Activated T-cell treated with anti-CD3 and anti-CD28 coated beads, Interleukin-2, amount 50 U/mL, for 4 hours (primary cell): ENCODE data around the gene IL1F10. TPM values are rescaled to one million over a fixed set of nuclear protein-coding genes. Genes with fewer than 3 reads are reported as not detected.

Experiments used
- ATAC-seq, 2 donors: fragments of 200-7000 bp; cut with Tn5 transposase; one replicate each; pipeline ENCODE4 v1.10.0; 2021
- DNase-seq: peaks from one replicate; pipeline ENCODE4 v3.0.0-alpha.2; 2020
- H3K27me3 Mint-ChIP-seq: one replicate; pipeline ENCODE4 v1.8.0; 2021; ENCODE audit warnings: low read depth, mixed read lengths
- H3K36me3 Mint-ChIP-seq: one replicate; pipeline ENCODE4 v1.8.0; 2022; ENCODE audit warnings: mixed read lengths; ENCODE audit not compliant: insufficient read depth
- H3K4me1 Mint-ChIP-seq: one replicate; pipeline ENCODE4 v1.8.0; 2021; ENCODE audit warnings: low read depth, mixed read lengths
- H3K4me3 Mint-ChIP-seq: one replicate; pipeline ENCODE4 v1.8.0; 2021; ENCODE audit warnings: mild to moderate bottlenecking, moderate library complexity, mixed read lengths
- H3K9me3 Mint-ChIP-seq: one replicate; pipeline ENCODE4 v1.8.0; 2021; ENCODE audit warnings: mixed read lengths
- total RNA-seq, 3 donors: library from RNA; stranded (reverse); gene quantifications; one replicate each; pipeline ENCODE4 v1.2.1, GENCODE V29; 2021

Gene IL1F10, protein sequence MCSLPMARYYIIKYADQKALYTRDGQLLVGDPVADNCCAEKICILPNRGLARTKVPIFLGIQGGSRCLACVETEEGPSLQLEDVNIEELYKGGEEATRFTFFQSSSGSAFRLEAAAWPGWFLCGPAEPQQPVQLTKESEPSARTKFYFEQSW
- total RNA-seq = not detected

DNA sequence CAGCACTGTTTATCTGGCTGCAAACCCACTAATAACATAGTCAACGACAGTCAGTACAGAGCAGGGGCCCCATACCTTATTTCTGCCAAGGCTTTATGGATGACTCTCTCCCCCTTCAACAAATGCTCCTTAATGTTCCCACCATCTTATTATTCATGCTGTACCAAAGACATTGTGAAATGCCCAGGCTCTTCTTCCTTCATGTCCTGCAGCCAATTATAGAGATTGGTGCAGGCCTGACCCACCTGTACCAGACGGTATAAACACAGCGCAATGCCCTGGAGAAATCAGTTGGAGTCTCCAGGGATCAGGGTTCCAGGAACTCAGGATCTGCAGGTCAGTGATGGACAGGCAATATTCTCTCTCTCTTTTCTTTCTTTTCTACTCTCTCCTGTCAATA, at the start of gene IL1F10:
TSS of gene IL1F10 (plus strand) at position 290 of the 400 bp plus-strand sequence. CDS start 4,769 bp downstream, outside the sequence.
- no peaks in the 10 kb centered on the region for H3K36me3 Mint-ChIP-seq
- ATAC-seq (no peak), DNase-seq (no peak)
- no peak within 1 kb of the TSS for H3K4me3 Mint-ChIP-seq
- H3K27me3 Mint-ChIP-seq = no peaks in the 10 kb centered on the region
- no peaks in the 10 kb centered on the region for H3K9me3 Mint-ChIP-seq
- no peaks in the 10 kb centered on the region for H3K4me1 Mint-ChIP-seq

DNA sequence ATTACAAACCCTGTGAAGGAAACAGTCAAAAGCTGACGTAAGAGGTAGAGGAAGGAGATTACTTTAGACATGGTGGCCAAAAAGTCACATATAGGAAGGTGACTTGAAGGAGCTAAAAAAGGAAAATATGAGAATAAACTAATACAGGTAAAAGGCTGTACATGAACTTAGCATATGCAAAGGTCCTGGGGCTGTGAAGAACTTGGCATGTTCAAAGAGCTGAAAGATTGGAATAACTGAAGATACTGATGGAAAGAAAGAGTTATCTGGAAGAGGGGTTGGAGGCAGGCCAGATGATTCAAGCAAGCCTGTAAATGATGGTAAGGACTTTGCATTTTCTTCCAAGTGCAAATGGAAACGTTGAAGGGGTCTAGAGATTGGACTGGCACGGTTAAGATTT, 49.3 kb upstream of the IL1F10 start:
- Mint-ChIP-seq H3K4me1 (peaks cover 5% of the 10 kb centered on the region), H3K27me3 (peaks cover 20% of the 10 kb centered on the region), H3K4me3 (no peak overlapping the region), H3K36me3 (no peaks in the 10 kb centered on the region), H3K9me3 (peaks cover 17% of the 10 kb centered on the region)
- ATAC-seq (no peak), DNase-seq (no peak)

DNA sequence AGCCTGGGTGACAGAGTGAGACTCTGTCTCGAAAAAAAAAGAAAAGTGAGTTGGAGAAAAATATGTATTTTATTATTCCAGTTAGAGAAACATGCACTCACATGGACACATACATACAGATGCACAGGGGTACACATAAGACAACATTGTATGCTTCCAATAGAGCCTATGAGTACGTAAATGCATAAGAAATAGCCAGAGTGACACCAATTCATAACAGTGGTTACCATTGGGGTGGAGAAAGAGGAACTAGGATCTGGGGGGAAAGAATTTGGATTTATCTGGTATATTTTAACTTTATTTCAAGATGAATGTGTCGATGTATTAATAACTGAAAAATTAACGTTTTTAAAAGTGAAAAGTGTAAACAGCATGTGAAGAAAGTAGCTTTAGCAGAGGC, 46.5 kb upstream of the IL1F10 start:
- Mint-ChIP-seq H3K27me3 (peaks cover 28% of the 10 kb centered on the region), H3K36me3 (no peaks in the 10 kb centered on the region), H3K4me3 (no peak overlapping the region), H3K9me3 (peaks cover 17% of the 10 kb centered on the region), H3K4me1 (peaks cover 1% of the 10 kb centered on the region)
- ATAC-seq (no peak), DNase-seq (no peak)

DNA sequence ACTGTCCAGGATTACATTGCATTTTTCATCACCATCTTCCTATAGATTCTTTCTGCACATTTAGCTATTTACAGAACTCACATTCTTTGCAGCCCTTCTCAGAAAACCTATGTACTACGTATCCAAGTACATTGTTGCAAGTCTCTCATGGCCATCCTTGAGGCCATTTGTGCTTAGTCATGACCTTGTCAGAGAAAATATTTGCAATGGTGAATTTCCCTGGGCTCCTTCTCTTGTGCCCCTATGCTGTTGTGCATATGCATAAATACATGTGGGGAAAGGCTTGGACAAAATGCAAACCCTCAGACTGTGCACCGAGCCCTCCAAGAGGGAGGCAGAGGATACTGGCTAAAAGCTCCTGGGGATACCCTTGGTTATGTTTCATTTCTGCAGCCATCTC, 43.0 kb upstream of the IL1F10 start:
- peaks cover under 1% of the 10 kb centered on the region for H3K4me1 Mint-ChIP-seq
- DNase-seq (no peak), ATAC-seq (no peak)
- H3K9me3 Mint-ChIP-seq = peaks cover under 1% of the 10 kb centered on the region
- no peak overlapping the region for H3K4me3 Mint-ChIP-seq
- H3K36me3 Mint-ChIP-seq = no peaks in the 10 kb centered on the region
- H3K27me3 Mint-ChIP-seq = peaks cover 16% of the 10 kb centered on the region

DNA sequence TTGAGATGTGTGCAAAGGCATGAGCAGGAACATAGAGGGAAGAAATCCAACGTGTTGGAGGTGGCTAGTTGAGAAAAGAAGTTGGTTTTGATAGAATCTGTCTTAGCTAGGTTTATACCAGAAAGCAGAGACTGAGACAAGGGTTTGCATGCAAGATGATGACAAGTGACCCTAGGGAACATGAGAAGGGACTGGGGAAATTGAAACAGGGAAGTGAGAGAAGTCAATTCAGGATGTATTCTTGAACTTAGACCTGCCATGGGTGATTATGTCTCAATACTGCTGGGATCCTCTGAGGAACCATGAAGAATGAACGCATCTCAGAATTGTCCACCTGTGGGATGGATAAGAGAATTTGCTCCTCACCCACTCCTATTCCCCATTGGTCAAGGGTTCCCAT, 42.0 kb upstream of the IL1F10 start:
- no peaks in the 10 kb centered on the region for H3K9me3 Mint-ChIP-seq
- DNase-seq = no peak
- no peaks in the 10 kb centered on the region for H3K36me3 Mint-ChIP-seq
- H3K4me3 Mint-ChIP-seq = no peak overlapping the region
- H3K27me3 Mint-ChIP-seq = peaks cover 15% of the 10 kb centered on the region
- no peak for ATAC-seq
- H3K4me1 Mint-ChIP-seq = no peaks in the 10 kb centered on the region

DNA sequence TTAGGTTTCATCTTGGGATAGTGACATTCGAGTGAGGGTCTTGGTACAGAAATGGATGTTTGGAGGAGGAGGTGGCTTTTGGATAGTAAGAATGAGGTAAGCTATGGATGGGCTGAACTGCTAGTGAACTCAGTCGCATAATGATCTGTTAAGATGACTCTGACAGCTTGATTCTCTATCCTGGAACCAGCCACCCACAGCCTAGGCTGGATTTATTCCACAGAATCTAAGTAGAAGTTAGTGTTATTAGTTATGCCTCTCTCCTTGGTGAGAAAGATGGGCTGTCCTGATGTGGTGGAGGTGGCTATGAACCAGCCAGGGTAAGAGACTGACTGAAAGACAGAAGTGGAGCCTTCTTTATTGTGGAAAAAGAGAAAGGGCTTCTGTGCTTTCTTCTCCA, 40.1 kb upstream of the IL1F10 start:
- peaks cover 15% of the 10 kb centered on the region for H3K27me3 Mint-ChIP-seq
- H3K4me1 Mint-ChIP-seq = no peaks in the 10 kb centered on the region
- no peaks in the 10 kb centered on the region for H3K9me3 Mint-ChIP-seq
- DNase-seq = no peak
- H3K36me3 Mint-ChIP-seq = no peaks in the 10 kb centered on the region
- H3K4me3 Mint-ChIP-seq = no peak overlapping the region
- no peak for ATAC-seq

DNA sequence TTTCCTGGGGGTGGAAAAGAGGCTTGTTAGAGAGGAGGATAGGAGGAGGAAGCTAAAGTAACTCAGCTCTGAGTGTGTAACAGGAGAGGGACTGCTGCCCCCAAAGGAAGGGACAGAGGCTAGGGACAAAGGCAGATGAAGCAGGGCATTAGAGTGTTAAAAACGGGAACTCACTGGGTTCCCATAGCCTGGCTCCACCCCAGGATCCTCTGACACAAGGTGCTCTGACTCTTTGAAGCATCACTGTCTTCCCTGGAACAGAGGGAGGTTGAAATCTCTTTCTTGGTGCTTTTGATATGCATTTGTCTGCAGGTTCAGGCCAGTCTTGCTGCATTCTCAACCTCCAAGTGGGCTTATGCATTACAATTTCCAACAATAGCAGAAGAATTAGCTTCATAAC, 39.7 kb upstream of the IL1F10 start:
- Mint-ChIP-seq H3K27me3 (peaks cover 15% of the 10 kb centered on the region), H3K9me3 (no peaks in the 10 kb centered on the region), H3K4me3 (no peak overlapping the region), H3K36me3 (no peaks in the 10 kb centered on the region), H3K4me1 (no peaks in the 10 kb centered on the region)
- no peak for ATAC-seq
- DNase-seq = no peak

DNA sequence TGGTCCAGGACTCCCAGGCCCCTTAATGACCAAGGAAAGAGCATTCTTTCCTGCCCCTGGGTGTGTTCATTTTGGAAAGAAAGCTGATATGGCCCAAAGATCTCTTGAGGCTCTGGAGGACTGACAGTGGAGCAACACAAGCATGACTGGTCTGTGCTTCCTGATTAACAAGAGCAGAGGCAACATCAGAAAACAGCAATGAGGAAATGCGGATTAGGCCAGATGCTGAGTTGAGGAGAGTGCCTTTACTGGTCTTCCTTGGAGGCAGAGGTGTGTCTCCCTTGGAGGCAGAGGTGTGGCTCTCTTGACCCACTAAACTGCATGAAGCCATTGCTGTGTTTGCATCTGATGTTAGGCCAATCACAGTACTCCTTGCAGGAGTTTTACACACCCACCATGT, 35.0 kb upstream of the IL1F10 start:
- H3K27me3 Mint-ChIP-seq = peaks cover 2% of the 10 kb centered on the region
- no peaks in the 10 kb centered on the region for H3K4me1 Mint-ChIP-seq
- ATAC-seq (no peak), DNase-seq (no peak)
- H3K4me3 Mint-ChIP-seq = no peak overlapping the region
- no peaks in the 10 kb centered on the region for H3K36me3 Mint-ChIP-seq
- H3K9me3 Mint-ChIP-seq = no peaks in the 10 kb centered on the region

DNA sequence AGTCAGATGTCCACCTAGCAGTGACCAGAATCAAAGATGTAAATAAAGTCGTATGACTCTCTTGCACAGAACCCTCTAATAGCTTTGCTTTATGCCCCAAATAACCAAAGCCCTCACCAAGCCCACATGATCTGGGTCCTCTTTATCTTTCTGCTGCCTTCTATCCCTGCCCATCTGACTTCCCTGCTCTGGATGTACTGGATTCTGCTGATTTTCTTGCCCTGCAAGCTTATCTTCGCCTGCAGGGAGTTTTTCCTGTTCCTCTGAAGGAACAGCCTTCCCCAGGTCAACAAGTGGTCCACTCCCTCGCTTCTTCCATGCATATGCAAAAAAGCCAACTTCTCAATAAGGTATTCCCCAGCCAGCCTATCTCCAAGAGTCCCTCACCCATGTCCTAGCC, 33.8 kb upstream of the IL1F10 start:
- H3K9me3 Mint-ChIP-seq = no peaks in the 10 kb centered on the region
- no peak for ATAC-seq
- no peaks in the 10 kb centered on the region for H3K36me3 Mint-ChIP-seq
- no peaks in the 10 kb centered on the region for H3K4me1 Mint-ChIP-seq
- peaks cover 2% of the 10 kb centered on the region for H3K27me3 Mint-ChIP-seq
- H3K4me3 Mint-ChIP-seq = no peak overlapping the region
- no peak for DNase-seq

DNA sequence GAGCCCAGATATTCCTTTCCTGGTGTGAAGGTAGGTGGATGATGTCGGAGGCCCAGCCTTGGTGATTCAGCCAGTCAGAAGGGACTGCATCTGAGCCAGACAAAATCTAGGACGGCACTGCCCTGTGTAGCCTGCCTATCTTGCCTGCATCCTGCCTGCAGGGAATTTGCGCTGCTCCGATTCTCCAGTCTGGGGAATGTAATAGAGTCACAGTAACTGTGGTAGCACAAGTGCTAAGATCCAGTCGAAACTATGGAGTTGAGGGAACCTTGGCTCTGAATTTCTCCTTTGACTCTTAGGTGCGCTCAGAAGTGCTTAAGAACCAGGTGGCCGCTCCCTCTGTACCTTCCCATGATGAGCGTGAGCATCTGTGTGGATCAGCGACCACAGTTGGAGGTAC, 31.0 kb upstream of the IL1F10 start:
- no peaks in the 10 kb centered on the region for H3K27me3 Mint-ChIP-seq
- H3K4me3 Mint-ChIP-seq = no peak overlapping the region
- H3K36me3 Mint-ChIP-seq = no peaks in the 10 kb centered on the region
- no peaks in the 10 kb centered on the region for H3K9me3 Mint-ChIP-seq
- DNase-seq (no peak), ATAC-seq (no peak)
- peaks cover 1% of the 10 kb centered on the region for H3K4me1 Mint-ChIP-seq

DNA sequence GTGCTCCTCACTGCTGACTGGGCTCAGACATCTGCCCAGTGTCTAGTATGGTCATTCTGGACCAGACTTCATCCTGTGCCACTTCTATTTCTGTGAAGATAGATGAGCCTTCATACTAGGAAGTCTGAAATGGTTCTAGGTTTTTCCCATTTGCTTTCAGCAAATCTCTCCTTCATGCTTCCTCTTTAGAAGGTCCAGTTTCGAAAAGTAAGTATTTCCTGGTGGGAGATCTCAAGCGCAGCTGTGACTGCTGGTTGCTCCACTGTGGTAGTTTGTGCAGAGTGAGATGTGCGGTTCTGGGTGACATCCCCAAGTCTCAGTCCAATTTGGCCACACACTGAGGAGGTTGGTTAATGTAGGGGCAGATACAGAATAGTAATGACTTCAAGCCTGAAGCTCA, 29.5 kb upstream of the IL1F10 start:
- Mint-ChIP-seq H3K36me3 (no peaks in the 10 kb centered on the region), H3K9me3 (no peaks in the 10 kb centered on the region), H3K4me3 (no peak overlapping the region), H3K4me1 (peaks cover 1% of the 10 kb centered on the region), H3K27me3 (no peaks in the 10 kb centered on the region)
- DNase-seq = no peak
- ATAC-seq = no peak

DNA sequence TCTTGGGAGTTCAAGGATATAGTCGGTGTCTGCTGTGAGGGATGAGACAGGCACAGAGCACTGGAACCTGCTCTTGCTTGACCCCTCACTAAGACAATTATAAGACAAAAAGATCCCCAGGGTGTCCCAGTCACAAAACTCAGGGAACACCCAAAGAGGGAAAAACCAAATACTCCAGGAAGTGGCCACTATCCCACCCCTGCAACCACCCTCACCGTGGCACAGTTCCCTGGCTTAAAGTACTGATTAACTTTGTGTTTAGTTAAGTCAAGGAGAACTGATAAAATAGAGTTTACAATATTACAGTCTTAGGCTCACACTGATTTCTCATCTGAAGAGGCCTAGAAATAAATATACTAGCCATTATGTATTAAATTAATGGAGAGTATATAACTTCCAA, 28.6 kb upstream of the IL1F10 start:
- no peaks in the 10 kb centered on the region for H3K9me3 Mint-ChIP-seq
- H3K27me3 Mint-ChIP-seq = no peaks in the 10 kb centered on the region
- H3K4me1 Mint-ChIP-seq = peaks cover 1% of the 10 kb centered on the region

DNA sequence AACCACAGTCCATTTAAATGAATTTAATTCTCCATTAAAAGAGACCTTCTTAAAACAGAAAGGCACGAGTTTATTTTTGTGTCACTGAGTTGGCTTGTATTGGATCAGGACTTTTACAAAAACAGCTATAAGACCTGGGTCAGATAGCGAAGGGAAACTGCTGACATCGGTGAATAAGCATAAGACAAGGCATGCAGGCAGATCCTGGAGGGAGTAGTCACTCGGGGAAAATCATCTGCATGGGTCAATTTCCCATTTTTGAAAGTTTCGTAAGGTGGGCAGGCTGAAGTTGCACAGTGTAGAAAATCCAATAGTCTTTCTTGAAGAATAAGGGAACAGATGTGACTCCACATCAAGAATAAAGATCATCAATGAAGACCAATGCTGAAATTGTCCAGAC, 28.1 kb upstream of the IL1F10 start:
- H3K4me1 Mint-ChIP-seq = peaks cover 1% of the 10 kb centered on the region
- no peaks in the 10 kb centered on the region for H3K36me3 Mint-ChIP-seq
- H3K27me3 Mint-ChIP-seq = no peaks in the 10 kb centered on the region
- ATAC-seq (no peak), DNase-seq (no peak)
- no peak overlapping the region for H3K4me3 Mint-ChIP-seq
- H3K9me3 Mint-ChIP-seq = no peaks in the 10 kb centered on the region

More for the DNA sequence above, 28.6 kb upstream of the IL1F10 start:
- Mint-ChIP-seq H3K36me3 (no peaks in the 10 kb centered on the region), H3K4me3 (no peak overlapping the region)
- DNase-seq = no peak
- no peak for ATAC-seq

DNA sequence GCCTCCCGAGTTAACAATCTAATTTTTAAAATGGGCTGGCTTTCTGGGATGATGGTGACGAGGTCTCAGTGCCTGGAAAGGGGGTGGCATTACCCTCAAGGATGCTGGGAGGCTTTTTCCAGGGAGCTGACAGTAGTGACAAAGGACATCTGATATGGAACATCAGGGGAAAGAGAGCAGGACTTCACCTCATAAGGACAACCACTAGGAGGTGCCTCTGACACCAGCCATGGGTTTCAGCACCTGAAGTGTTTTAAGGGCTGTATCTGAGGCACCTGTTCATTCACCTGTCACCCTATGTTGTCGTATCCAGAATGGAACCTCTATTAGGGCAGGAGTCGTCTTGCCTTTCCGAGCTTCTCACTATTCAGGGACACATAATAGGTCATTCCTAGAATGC, 25.9 kb upstream of the IL1F10 start:
- no peaks in the 10 kb centered on the region for H3K27me3 Mint-ChIP-seq
- no peak for ATAC-seq
- no peaks in the 10 kb centered on the region for H3K36me3 Mint-ChIP-seq
- no peaks in the 10 kb centered on the region for H3K9me3 Mint-ChIP-seq
- H3K4me3 Mint-ChIP-seq = no peak overlapping the region
- H3K4me1 Mint-ChIP-seq = peaks cover 1% of the 10 kb centered on the region
- no peak for DNase-seq

DNA sequence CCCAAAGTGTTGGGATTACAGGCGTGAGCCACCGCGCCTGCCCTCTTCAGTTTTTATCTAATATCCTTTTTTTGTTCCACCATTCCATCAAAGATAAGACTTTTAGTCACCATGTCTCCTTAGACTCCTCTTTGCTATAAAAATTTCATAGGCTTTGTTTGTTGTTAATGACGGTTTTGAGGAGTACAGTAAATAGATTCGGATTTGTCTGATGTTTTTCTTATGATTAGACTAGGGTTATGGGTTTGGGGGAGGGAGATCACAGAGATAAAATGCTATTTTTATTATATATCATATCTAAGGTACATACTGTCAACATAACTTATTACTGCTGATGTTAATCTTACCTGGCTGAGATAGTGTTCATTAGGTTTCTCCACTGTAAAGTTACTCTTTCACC, 21.3 kb upstream of the IL1F10 start:
- ATAC-seq (no peak), DNase-seq (no peak)
- no peak overlapping the region for H3K4me3 Mint-ChIP-seq
- peaks cover 5% of the 10 kb centered on the region for H3K27me3 Mint-ChIP-seq
- peaks cover 3% of the 10 kb centered on the region for H3K9me3 Mint-ChIP-seq
- no peaks in the 10 kb centered on the region for H3K36me3 Mint-ChIP-seq
- no peaks in the 10 kb centered on the region for H3K4me1 Mint-ChIP-seq
